ENCODE results near the gene OR4D1. TPM values are rescaled to one million over a fixed set of nuclear protein-coding genes. Genes with fewer than 3 reads are reported as not detected.
"Not testable (repeated sequence)": the region's sequence is repeated elsewhere in the genome, so short reads cannot be mapped to it uniquely, and the experiment has no call there.

The OR4D1 gene
- total RNA-seq (not detected in 2 replicates), polyA plus RNA-seq (0.01 and 0.03 TPM in 2 replicates), polyA minus RNA-seq (0.29 TPM in 1 of 2 replicates, not detected in the other)
- total RNA-seq (2013): 0.02 TPM

- Histone ChIP-seq H3K27me3 (replicated peaks in 1 of 4; ENCODE audit: control extremely low read depth in 1 of 4, control insufficient read depth in 3 of 4, insufficient read depth in 4 of 4, low read length in 3 of 4) (peaks cover 0 to 8% (median 3%) of the 10 kb centered on the region in 4 experiments), H3K27ac (ENCODE audit: low read length in 2 of 2) (no peak within 1 kb of the TSS), H3K4me3 (ENCODE audit: control extremely low read depth in 1 of 5, extremely low read depth in 1 of 5, insufficient read depth in 1 of 5, low read depth in 2 of 5, low read length in 4 of 5) (no peak within 1 kb of the TSS), H3K36me3 (replicated peaks in 1 of 2; ENCODE audit: control extremely low read depth in 1 of 2, control insufficient read depth in 1 of 2, extremely low read depth in 1 of 2, insufficient read depth in 2 of 2, low read length in 1 of 2) (no peaks in the 10 kb centered on the region), H3K9me3 (ENCODE audit: control extremely low read depth in 1 of 3, control insufficient read depth in 2 of 3, insufficient read depth in 1 of 3, low read length in 2 of 3) (peaks cover 5 to 28% (median 17%) of the 10 kb centered on the region in 3 donors), H3K4me2 (replicated peaks; ENCODE audit: low read depth, low read length, poor library complexity, severe bottlenecking) (no peak within 1 kb of the TSS), H2AFZ (ENCODE audit: insufficient read depth, low read depth, low read length, poor library complexity, severe bottlenecking) (no peak within 1 kb of the TSS), H3K79me2 (ENCODE audit: control insufficient read depth, insufficient read depth, low read length) (no peaks in the 10 kb centered on the region), H3K4me1 (ENCODE audit: control insufficient read depth in 2 of 2, insufficient read depth in 2 of 2, low read length in 2 of 2) (peaks cover 4 to 5% of the 10 kb centered on the region in 2 donors), H4K20me1 (ENCODE audit: control insufficient read depth, insufficient read depth, low read length, poor library complexity, severe bottlenecking) (no peaks in the 10 kb centered on the region), H3K9ac (ENCODE audit: low read length) (no peak within 1 kb of the TSS)
- DNase-seq (no peak), ATAC-seq (ENCODE audit: low read depth) (no peak)
- Mint-ChIP-seq H3K9me3 (ENCODE audit: insufficient read depth) (peaks cover 23% of the 10 kb centered on the region), H3K4me1 (peaks cover 7% of the 10 kb centered on the region), H3K27ac (no peak within 1 kb of the TSS), H3K27me3 (peaks cover 48% of the 10 kb centered on the region), H3K4me3 (no peak within 1 kb of the TSS)
- TF ChIP-seq, protein P1, sequence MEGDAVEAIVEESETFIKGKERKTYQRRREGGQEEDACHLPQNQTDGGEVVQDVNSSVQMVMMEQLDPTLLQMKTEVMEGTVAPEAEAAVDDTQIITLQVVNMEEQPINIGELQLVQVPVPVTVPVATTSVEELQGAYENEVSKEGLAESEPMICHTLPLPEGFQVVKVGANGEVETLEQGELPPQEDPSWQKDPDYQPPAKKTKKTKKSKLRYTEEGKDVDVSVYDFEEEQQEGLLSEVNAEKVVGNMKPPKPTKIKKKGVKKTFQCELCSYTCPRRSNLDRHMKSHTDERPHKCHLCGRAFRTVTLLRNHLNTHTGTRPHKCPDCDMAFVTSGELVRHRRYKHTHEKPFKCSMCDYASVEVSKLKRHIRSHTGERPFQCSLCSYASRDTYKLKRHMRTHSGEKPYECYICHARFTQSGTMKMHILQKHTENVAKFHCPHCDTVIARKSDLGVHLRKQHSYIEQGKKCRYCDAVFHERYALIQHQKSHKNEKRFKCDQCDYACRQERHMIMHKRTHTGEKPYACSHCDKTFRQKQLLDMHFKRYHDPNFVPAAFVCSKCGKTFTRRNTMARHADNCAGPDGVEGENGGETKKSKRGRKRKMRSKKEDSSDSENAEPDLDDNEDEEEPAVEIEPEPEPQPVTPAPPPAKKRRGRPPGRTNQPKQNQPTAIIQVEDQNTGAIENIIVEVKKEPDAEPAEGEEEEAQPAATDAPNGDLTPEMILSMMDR (IDR thresholded peaks at IDR 0.05): no peak
- intact Hi-C loops (cut with micrococcal nuclease): no loop called here
- CTCF ChIA-PET: no interaction called here
- POLR2A ChIA-PET: no interaction called here
- 83% methylated on average over 1 of the region's 1 CpG for WGBS (ENCODE audit: insufficient coverage)
These were observed at the start of gene OR4D1 for GRCh38 chr17:58147930-58148434. OR4D1 (plus strand) TSS chr17:58148384; CDS start chr17:58155154, 6,770 bp downstream.

DNA sequence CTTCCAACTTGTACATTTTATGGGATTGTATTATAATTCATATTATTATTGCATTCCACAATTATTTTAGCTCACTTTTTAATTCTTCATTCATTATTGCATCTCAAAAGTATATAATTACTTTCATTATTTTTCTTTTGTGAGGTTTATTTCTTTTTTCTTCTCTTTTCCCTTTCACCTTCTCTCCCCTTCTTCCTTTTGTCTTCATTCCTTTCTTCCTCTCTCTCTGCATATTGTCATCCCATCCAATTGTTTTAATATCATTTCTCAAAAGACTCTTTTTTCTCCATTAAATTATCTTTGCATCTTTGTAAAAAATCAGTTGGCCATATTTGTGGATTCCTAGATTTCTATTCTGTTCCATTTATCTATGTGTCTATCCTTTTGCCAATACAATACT, 47.7 kb upstream of the OR4D1 start:
- H3K4me3 Mint-ChIP-seq: no peak overlapping the region
- CTCF ChIA-PET: interaction anchor here (0.7 to 1.0 kb wide), 2 partner anchors 245 to 882 kb away, joined by 3 read pairs; no protein-coding TSS in a partner anchor
- POLR2A ChIA-PET: no interaction called here
- no peaks in the 10 kb centered on the region for H3K4me1 Mint-ChIP-seq
- no peaks in the 10 kb centered on the region for H3K27me3 Mint-ChIP-seq
- no peak overlapping the region for H2AFZ ChIP-seq (ENCODE audit: insufficient read depth, low read depth, low read length, poor library complexity, severe bottlenecking)
- no peak for TF ChIP-seq EZH2 (IDR thresholded peaks at IDR 0.05; ENCODE audit: borderline replicate concordance, insufficient read depth, low read depth, low read length, poor library complexity, severe bottlenecking)
- TF ChIP-seq, protein P1 (IDR thresholded peaks at IDR 0.05): no peak
- no peak overlapping the region for H3K4me3 ChIP-seq (ENCODE audit: control extremely low read depth in 1 of 5, extremely low read depth in 1 of 5, insufficient read depth in 1 of 5, low read depth in 2 of 5, low read length in 4 of 5)
- no peaks in the 10 kb centered on the region for H3K9me3 ChIP-seq (ENCODE audit: control extremely low read depth in 1 of 3, control insufficient read depth in 2 of 3, insufficient read depth in 1 of 3, low read length in 2 of 3)
- ATAC-seq (ENCODE audit: low read depth) (no peak), DNase-seq (no peak)
- no peaks in the 10 kb centered on the region for H3K36me3 ChIP-seq (replicated peaks in 1 of 2; ENCODE audit: control extremely low read depth in 1 of 2, control insufficient read depth in 1 of 2, extremely low read depth in 1 of 2, insufficient read depth in 2 of 2, low read length in 1 of 2)
- no peak overlapping the region for H3K4me2 ChIP-seq (replicated peaks; ENCODE audit: low read depth, low read length, poor library complexity, severe bottlenecking)
- H3K27me3 ChIP-seq (replicated peaks in 1 of 4; ENCODE audit: control extremely low read depth in 1 of 4, control insufficient read depth in 3 of 4, insufficient read depth in 4 of 4, low read length in 3 of 4): no peaks in the 10 kb centered on the region
- H3K79me2 ChIP-seq (ENCODE audit: control insufficient read depth, insufficient read depth, low read length): no peaks in the 10 kb centered on the region
- no peaks in the 10 kb centered on the region for H3K4me1 ChIP-seq (ENCODE audit: control insufficient read depth in 2 of 2, insufficient read depth in 2 of 2, low read length in 2 of 2)
- no peak overlapping the region for H3K27ac Mint-ChIP-seq
- H4K20me1 ChIP-seq (ENCODE audit: control insufficient read depth, insufficient read depth, low read length, poor library complexity, severe bottlenecking): no peaks in the 10 kb centered on the region
- H3K9ac ChIP-seq (ENCODE audit: low read length): no peak overlapping the region
- intact Hi-C loops (cut with micrococcal nuclease): no loop called here
- no peak overlapping the region for H3K27ac ChIP-seq (ENCODE audit: low read length in 2 of 2)
- no peaks in the 10 kb centered on the region for H3K9me3 Mint-ChIP-seq (ENCODE audit: insufficient read depth)

DNA sequence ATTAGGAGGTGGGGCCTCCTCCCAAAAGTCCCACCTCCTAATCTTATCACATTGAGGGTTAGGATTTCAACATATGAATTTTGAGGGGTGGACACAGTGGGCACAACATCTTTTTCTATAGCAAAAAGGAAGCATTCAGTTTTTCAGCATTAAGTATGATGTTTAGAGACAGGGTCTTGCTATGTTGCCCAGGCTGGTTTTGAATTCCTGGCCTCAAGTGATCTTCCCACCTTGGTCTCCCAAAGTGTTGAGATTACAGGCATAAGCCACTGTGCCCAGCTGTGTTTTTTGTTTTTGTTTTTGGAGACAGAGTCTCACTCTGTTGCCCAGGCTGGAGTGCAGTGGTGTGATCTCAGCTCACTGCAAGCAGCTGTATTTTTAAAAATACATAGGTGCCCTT, 46.3 kb upstream of the OR4D1 start:
- H3K36me3 ChIP-seq (replicated peaks in 1 of 2; ENCODE audit: control extremely low read depth in 1 of 2, control insufficient read depth in 1 of 2, extremely low read depth in 1 of 2, insufficient read depth in 2 of 2, low read length in 1 of 2); H3K9me3 Mint-ChIP-seq (ENCODE audit: insufficient read depth); H3K27me3 Mint-ChIP-seq; H3K9ac ChIP-seq (ENCODE audit: low read length); H3K9me3 ChIP-seq (ENCODE audit: control extremely low read depth in 1 of 3, control insufficient read depth in 2 of 3, insufficient read depth in 1 of 3, low read length in 2 of 3); H3K4me2 ChIP-seq (replicated peaks; ENCODE audit: low read depth, low read length, poor library complexity, severe bottlenecking); H3K4me3 Mint-ChIP-seq; H2AFZ ChIP-seq (ENCODE audit: insufficient read depth, low read depth, low read length, poor library complexity, severe bottlenecking); H3K27me3 ChIP-seq (replicated peaks in 1 of 4; ENCODE audit: control extremely low read depth in 1 of 4, control insufficient read depth in 3 of 4, insufficient read depth in 4 of 4, low read length in 3 of 4); H3K27ac Mint-ChIP-seq; H3K4me1 ChIP-seq (ENCODE audit: control insufficient read depth in 2 of 2, insufficient read depth in 2 of 2, low read length in 2 of 2); H3K4me1 Mint-ChIP-seq; H4K20me1 ChIP-seq (ENCODE audit: control insufficient read depth, insufficient read depth, low read length, poor library complexity, severe bottlenecking); CTCF ChIA-PET; H3K79me2 ChIP-seq (ENCODE audit: control insufficient read depth, insufficient read depth, low read length); H3K4me3 ChIP-seq (ENCODE audit: control extremely low read depth in 1 of 5, extremely low read depth in 1 of 5, insufficient read depth in 1 of 5, low read depth in 2 of 5, low read length in 4 of 5); intact Hi-C loops (cut with micrococcal nuclease); POLR2A ChIA-PET; H3K27ac ChIP-seq (ENCODE audit: low read length in 2 of 2); ATAC-seq (ENCODE audit: low read depth); DNase-seq: not testable (repeated sequence)

All from B cell (primary cell).